Astrocyte (in vitro differentiated cells and primary cell): Measurements from ENCODE around the gene METTL9.

Experiments used
- EZH2 ChIP-seq: IDR thresholded peaks from 2 replicates; pipeline ENCODE4 v1.6.1; 2012; ENCODE audit warnings: mild to moderate bottlenecking, low read length, inconsistent platforms; ENCODE audit not compliant: insufficient read depth
- TF ChIP-seq, protein P1 (sequence below): IDR thresholded peaks from 2 replicates; pipeline ENCODE4 v1.5.1; 2011; ENCODE audit warnings: low read depth, mild to moderate bottlenecking, inconsistent platforms, low read length, moderate library complexity; ENCODE audit not compliant: insufficient read depth

DNA sequence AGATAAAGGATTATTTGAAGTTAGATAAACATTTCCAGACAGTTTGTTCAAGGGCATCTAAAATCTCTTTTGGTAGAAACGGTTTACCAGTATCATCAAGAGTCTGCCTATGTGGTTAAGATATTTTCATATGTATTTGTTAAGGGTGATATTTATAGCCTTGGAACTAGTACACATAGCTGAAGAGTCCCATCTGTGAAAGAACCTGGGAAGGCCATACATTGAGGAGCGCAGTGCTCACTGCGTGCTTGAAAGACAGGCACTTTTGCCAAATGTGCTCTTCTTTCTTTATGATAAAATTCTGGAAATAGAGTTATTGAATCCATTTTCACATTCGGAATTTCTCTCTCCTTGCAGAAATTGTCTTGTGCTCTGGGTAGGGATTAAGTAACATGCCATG lies 45.3 kb downstream of the METTL9 start:
- TF ChIP-seq, protein P1, sequence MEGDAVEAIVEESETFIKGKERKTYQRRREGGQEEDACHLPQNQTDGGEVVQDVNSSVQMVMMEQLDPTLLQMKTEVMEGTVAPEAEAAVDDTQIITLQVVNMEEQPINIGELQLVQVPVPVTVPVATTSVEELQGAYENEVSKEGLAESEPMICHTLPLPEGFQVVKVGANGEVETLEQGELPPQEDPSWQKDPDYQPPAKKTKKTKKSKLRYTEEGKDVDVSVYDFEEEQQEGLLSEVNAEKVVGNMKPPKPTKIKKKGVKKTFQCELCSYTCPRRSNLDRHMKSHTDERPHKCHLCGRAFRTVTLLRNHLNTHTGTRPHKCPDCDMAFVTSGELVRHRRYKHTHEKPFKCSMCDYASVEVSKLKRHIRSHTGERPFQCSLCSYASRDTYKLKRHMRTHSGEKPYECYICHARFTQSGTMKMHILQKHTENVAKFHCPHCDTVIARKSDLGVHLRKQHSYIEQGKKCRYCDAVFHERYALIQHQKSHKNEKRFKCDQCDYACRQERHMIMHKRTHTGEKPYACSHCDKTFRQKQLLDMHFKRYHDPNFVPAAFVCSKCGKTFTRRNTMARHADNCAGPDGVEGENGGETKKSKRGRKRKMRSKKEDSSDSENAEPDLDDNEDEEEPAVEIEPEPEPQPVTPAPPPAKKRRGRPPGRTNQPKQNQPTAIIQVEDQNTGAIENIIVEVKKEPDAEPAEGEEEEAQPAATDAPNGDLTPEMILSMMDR, result no peak
- no peak for TF ChIP-seq EZH2
